ES-I3 (cell line): ENCODE results near the gene AFMID.
A peak's percentile ranks its signal among the peaks of the same experiment; 100 is the strongest.

Source experiments
- H3K36me3 ChIP-seq: 2 replicates; pipeline ENCODE4 v1.6.1; 2013; ENCODE audit warnings: mild to moderate bottlenecking, low read length, control low read depth, moderate library complexity; ENCODE audit not compliant: insufficient read depth
- H3K4me1 ChIP-seq: 2 replicates; pipeline ENCODE4 v1.6.1; 2013; ENCODE audit warnings: mild to moderate bottlenecking, control low read depth, low read length; ENCODE audit not compliant: insufficient read depth
- H3K9ac ChIP-seq: 2 replicates; pipeline ENCODE4 v1.6.1; 2013; ENCODE audit warnings: low read depth, mild to moderate bottlenecking, low read length, moderate library complexity
- H3K9me3 ChIP-seq: 2 replicates; pipeline ENCODE4 v1.6.1; 2013; ENCODE audit warnings: mild to moderate bottlenecking, low read length, moderate library complexity; ENCODE audit not compliant: control insufficient read depth, insufficient read depth

Gene AFMID

GRCh38 chr17:78146471-78146869, 40.7 kb upstream of the AFMID start:
- no peak overlapping the region for H3K9ac ChIP-seq
- peaks cover 22% of the 10 kb centered on the region; the same call in 1 of the 2 replicates for H3K4me1 ChIP-seq
- no peaks in the 10 kb centered on the region for H3K9me3 ChIP-seq
- H3K36me3 ChIP-seq, result no peaks in the 10 kb centered on the region

DNA sequence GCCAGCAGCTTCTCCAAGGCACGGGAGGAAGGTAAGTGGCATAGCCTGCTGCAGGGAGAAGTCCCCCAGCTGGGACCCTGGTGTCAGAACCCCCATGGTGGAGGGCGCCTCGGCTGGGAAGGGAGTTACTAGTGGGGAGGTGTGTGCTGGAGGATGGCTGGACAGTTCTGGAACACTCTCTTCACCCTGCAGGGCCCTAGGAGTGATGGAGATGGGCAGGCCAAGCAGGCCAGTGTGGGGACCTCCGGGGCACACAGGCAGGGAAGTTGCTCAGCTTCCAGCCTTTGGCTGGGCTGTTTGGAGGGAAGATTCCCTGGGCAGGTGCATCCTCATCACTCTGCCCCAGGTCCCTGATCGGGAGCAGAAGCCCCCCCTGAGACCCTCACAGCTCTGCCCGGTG, 40.3 kb upstream of the AFMID start:
- Histone ChIP-seq H3K36me3 (no peaks in the 10 kb centered on the region), H3K9me3 (no peaks in the 10 kb centered on the region), H3K4me1 (peaks cover 22% of the 10 kb centered on the region; the same call in 1 of the 2 replicates), H3K9ac (no peak overlapping the region)

- H3K4me1 ChIP-seq, result peaks cover 18% of the 10 kb centered on the region; the same call in 1 of the 2 replicates
- H3K9ac ChIP-seq, result no peak overlapping the region
- no peaks in the 10 kb centered on the region for H3K36me3 ChIP-seq
- no peaks in the 10 kb centered on the region for H3K9me3 ChIP-seq
Observed at GRCh38 chr17:78147315-78147998, 39.7 kb upstream of the AFMID start.

DNA sequence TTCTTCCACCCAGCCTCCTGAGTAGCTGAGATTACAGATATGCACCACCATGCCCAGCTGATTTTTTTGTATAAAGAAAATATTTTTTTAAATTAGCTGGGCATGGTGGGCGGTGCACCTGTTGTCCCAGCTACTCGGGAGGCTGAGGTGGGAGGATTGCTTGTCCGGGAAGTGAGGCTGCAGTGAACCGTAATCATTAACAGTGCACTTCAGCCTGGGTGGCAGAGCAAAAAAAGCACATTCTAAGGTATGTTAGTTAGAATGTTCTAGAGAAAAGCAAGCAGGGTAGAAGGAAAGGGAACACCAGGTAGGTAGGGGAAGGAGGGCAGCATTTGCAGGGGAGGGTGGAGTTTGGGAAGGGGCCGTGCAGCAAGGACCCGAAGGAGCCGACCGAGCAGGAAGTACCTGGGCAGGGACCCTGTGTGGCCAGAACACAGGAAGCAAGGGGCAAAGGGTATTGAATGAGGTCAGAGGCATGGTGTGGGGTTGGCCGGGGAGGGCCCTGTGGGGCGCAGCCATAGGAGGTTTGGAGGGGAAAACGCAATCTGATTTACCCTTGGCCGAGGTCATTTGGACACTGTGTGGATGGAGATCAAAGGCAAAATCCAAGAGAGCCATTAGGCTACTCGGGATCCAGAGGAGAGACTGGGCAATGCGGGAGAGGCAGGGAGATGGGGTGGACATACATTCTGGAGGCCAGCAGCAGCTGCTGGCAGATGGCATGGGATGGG, 38.7 kb upstream of the AFMID start:
- Histone ChIP-seq H3K9me3 (no peaks in the 10 kb centered on the region), H3K36me3 (no peaks in the 10 kb centered on the region), H3K9ac (no peak overlapping the region), H3K4me1 (peaks cover 17% of the 10 kb centered on the region; the same call in 1 of the 2 replicates)

- Histone ChIP-seq H3K9ac (no peak overlapping the region), H3K4me1 (peaks cover 14% of the 10 kb centered on the region; the same call in 1 of the 2 replicates), H3K9me3 (no peaks in the 10 kb centered on the region), H3K36me3 (no peaks in the 10 kb centered on the region)
Observed at GRCh38 chr17:78151514-78152008, 35.6 kb upstream of the AFMID start.

- no peaks in the 10 kb centered on the region for H3K9me3 ChIP-seq
- H3K36me3 ChIP-seq, result no peaks in the 10 kb centered on the region
- no peak overlapping the region for H3K9ac ChIP-seq
- H3K4me1 ChIP-seq, result peaks cover 13% of the 10 kb centered on the region; the same call in 1 of the 2 replicates
Observed at GRCh38 chr17:78154903-78155811, 32.0 kb upstream of the AFMID start.

DNA sequence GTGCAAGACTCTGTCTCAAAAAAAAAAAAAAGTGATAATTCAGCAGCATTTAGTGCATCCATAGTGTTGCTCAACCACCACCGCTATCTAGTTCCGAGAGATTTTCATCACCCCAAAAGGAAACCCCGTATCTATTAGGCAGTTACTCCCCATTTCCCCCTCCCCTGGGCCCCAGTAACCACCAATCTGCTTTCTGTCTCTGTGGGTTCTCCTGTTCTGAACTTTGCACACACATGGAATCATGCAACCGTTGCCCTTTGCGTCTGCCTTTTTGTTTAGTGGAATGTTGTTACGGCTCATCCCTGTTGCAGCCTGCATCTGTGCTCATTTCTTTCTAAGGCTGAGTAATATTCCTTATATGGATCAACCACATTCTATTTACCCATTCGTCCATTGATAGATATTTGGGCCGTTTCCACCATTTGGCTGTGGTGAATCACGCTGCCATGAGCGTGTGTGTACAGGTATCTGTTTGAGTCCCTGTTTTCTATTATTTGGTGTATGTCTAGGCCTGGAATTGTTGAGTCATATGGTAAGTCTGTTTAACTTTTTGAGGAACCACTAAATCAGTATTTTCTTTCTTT, 27.5 kb upstream of the AFMID start:
- Histone ChIP-seq H3K36me3 (no peaks in the 10 kb centered on the region), H3K9me3 (no peaks in the 10 kb centered on the region), H3K4me1 (peaks cover 2% of the 10 kb centered on the region; the same call in 1 of the 2 replicates), H3K9ac (no peak overlapping the region)

- Histone ChIP-seq H3K9ac (no peak overlapping the region), H3K9me3 (no peaks in the 10 kb centered on the region), H3K4me1 (no peaks in the 10 kb centered on the region; the same call in 1 of the 2 replicates), H3K36me3 (no peaks in the 10 kb centered on the region)
Observed at GRCh38 chr17:78163881-78164747, 23.0 kb upstream of the AFMID start.

DNA sequence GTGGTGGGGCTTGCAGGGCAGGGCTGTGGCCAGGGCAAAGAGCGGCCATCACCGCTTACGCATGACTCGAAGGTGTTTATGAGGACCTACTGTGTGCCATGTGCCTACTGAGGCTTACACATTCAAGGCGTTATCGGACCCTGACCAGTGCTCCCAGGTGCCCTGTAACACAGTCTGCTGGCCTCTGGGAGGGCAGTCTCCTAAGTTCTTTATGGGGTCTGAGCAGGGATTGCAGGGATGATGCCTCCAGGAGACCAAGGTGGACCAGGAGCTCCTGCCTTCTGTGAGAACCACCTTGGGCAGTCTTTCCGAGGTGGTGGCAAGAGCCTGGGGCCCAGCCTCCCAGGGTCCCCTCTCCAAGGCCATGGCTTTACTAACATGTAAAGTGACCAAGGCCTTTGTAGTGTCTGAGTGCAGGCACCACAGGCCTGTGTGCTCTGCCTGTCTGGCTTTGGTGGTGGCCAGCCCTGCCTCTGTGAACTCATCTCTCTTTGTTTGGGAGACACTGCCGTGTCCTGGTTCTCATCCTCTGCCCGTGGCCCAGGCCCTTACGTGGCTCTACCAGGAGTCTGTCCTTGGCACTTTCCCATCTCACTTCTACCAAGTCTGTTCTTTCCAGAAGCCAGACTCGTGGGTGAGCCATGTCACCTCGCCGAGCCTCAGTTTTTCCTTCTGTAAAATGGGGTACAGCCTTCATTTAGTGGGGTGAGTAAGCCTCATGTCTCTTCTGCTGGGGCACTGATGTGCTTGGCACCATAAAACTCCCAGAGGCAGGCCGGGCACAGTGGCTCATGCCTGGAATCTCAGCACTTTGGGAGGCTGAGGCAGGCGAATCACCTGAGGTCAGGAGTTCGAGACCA, 22.2 kb upstream of the AFMID start:
- Histone ChIP-seq H3K9ac (no peak overlapping the region), H3K36me3 (no peaks in the 10 kb centered on the region), H3K9me3 (no peaks in the 10 kb centered on the region), H3K4me1 (no peaks in the 10 kb centered on the region; the same call in 1 of the 2 replicates)

DNA sequence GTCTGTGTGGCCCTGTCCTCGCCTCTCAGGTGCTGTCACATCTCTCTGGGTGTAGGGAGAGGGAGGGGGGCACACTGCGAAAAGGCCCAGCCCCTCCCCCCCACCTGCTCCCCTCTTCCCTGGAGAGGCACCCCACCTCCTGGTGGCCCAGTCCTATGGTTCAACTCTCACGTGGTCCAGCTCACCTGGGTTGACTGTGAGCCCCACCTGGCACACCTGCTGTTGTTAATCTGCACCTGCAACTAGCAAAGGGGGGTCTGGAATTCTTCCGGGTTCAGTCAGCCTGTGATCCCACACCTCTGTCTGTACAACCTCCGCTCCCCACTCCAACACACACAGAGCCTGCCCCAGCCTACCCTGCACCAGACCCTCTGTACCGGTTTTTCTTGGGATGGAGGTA, 20.7 kb upstream of the AFMID start:
- H3K4me1 ChIP-seq, result no peaks in the 10 kb centered on the region; the same call in 1 of the 2 replicates
- H3K36me3 ChIP-seq, result no peaks in the 10 kb centered on the region
- no peaks in the 10 kb centered on the region for H3K9me3 ChIP-seq
- no peak overlapping the region for H3K9ac ChIP-seq

DNA sequence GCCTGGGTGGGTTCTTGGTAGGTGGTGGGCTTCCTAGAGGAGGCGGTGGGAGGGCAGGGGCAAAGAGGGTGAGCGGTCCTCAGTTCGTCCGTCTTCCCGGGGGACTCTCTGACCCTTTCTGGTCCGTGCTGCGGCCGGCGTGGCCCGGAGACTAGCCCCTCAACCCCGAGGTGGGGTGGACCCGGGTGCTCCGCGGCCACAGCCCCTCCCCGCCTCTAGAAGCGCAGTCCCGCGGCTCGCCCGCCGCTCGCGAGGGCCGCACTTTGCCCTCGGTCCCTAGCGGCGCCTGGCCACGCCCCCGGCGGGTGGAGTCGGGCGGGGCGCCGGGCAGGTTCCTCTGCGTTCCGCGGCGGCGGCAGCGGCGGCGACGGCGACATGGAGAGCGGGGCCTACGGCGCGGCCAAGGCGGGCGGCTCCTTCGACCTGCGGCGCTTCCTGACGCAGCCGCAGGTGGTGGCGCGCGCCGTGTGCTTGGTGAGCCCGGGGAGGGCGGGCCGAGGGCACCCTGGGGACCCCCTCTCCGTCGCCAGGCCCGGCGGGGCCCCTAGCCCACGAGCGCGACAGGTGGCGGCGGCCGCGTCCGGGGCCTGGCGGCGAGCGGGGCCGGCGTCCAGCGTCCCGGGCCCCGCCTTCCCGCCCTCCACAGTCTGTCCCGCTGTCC, 18.8 kb upstream of the AFMID start, which contains the start of gene SYNGR2:
SYNGR2 (plus strand) TSS at position 340 of the 661 bp plus-strand sequence; CDS start at position 376, 36 bp downstream.
- peaks cover 13% of the 10 kb centered on the region; the same call in 1 of the 2 replicates for H3K4me1 ChIP-seq
- no peaks in the 10 kb centered on the region for H3K9me3 ChIP-seq
- no peaks in the 10 kb centered on the region for H3K36me3 ChIP-seq
- H3K9ac ChIP-seq, result peak within 1 kb of the TSS; percentile 57; the same call in 1 of the 2 replicates
